CMK (cell line): ENCODE data around the gene COBLL1.

Source experiments
- DNase-seq: peaks from one replicate; pipeline ENCODE4 v3.0.0-alpha.2; 2010; ENCODE audit warnings: low read depth

The COBLL1 gene

DNA sequence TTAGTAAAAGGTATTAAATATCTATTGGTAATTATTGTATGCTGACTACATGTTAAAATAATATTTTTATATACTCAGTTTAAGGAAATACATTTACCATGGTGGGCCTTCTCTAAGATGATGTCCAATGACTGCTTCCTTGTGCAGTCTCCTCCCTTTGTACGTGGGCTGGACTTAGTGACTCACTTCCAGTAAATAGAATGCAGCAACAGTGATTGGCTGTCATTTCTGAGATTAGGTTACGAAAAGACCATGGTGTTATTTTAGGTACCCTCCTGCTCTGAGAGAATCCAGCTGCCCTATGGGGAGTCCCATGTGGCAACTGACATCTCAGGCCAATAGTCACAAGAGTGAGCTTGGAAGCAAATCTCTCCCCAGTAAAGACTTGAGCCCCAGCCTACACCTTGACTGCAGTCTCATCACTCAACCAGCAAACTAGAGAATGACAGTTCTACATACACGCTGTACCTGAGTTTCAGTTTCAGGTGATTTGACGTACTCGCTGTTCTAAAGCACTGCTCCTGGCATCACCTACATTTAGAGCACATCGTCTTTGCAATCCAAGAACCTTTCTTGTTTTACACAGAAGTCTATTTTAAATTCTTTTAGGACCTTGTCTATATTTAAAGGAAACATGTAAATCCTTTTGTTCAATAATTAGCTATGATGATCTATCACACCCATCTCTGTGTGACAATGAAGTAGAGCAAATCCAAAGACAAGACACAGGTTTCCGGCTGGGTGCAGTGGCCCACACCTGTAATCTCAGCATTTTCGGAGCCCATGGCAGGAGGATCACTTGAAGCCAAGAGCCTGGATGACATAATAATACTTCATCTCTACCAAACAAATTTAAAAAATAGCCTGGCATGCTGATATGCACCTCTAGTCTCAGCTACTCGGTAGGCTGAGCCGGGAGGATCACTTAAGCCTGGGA lies 87.2 kb downstream of the COBLL1 start:
- no peak for DNase-seq

DNA sequence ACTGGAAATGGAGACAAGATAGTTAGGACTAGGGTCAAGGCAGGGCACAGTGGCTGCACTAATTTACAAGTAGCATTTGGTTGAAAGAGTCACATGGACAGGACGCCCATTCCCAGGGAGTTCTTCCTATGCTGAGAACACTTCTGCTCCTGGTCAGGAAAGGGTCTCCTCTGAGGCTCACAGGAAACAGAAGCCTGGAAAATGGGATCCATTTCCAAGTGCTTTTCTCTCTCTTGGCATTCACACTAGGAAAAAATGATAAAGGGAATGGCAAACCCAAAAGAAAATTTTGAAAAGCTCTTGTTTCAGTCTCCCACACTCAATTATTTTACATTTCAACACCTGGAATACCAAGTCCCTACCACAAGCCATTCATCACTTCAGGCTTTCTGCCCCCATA lies 88.7 kb downstream of the COBLL1 start:
- DNase-seq: no peak

DNA sequence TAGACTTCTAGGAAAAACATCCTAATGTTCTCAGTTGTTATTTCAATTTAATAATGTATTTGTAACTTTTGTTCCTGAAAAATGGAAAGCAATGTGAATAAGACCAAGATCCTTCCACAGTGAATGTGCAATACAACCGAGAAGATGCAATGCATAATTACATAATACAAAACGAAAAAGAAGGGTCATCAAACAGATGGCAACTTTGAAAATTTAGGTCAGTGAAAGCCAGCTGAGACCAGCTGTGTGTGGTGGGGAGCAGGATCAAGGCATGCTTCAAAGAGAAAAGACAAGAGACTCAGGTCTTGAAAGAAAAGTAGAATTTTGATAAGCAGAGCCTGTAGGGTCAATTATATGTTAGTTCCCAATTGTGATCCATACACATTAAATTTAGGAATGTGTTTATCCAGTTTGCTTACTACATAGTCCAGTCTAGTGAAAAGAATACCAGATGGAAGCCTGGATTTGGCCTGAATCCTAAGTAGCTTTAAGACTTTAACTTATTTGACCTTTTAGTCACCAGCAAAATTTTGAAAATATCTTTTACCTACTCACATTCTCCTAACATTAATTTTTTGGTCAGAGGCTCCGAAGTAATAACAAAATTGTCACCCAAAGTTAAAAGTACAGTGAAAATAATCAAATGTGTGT lies 93.7 kb downstream of the COBLL1 start:
- no peak for DNase-seq

DNA sequence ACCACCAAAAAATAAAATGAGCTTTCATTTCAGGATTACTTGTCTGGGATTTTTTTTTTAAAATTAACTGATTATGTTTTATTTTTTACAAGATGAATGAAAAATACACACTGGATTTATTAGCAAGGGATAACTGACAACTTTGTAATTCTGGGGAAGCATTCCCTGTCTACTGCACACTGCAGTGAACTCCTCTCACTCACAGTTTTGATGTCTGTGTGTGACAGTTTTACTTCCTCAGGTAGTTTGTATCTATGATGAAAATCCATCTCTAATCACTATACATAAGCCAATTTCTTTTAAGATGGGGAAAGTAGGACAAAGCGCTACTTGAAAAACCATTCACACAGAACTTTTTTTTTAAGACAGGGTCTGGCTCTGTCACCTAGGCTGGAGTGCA lies 94.5 kb downstream of the COBLL1 start:
- no peak for DNase-seq

DNA sequence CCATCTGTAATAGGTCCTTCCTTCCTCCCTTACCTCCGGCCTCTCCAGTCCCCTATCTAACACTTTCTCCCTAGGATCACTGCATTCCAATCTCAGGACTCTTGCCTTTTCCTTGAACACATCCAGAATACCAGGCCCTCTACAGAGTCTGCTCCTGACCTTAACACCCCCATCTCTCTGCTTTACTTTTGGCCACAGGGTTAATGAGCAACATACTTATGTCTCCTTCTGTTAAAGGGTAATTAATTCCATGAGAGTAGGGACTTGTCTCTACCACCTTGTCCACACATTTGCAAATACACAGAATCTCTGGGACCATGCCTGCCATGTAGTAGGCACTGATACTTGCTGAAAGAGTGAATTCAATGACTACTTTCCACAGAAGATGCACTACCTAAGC lies 94.9 kb downstream of the COBLL1 start:
- DNase-seq: no peak

DNA sequence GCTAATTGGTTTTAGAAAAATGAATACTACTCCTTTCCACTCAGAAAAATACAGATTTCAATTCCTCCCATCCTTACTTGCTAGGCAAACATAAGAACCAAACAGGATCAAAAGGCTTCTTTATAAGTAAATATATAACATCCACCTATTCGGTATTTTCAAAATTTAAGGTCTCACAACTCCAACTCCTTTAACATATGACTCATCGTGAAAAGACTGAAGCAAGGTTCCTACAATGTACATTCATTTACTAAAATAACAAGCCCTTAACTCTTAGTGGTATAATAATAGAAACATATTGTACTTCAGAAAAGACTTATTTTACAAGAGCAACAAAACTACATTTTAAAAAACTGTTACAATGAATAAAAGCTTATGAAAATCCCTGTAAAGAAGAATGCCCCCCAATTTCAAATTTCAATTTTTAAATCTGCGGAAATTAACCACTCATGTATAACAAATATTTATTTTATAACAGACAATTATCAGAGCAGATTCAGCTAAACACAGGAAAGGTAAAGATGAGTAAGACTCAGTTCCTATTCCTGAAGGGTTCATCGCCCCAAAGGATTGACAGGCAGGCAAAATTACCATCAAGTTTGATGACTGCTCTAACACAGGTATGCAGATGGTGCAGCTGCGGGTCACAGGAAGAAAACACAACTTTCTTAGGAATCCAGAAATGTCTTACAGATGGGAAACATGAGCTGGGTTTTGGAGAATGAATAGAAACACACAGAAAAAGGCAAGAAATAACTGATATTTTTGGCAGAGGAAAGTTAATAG lies 96.4 kb downstream of the COBLL1 start:
- DNase-seq: no peak

DNA sequence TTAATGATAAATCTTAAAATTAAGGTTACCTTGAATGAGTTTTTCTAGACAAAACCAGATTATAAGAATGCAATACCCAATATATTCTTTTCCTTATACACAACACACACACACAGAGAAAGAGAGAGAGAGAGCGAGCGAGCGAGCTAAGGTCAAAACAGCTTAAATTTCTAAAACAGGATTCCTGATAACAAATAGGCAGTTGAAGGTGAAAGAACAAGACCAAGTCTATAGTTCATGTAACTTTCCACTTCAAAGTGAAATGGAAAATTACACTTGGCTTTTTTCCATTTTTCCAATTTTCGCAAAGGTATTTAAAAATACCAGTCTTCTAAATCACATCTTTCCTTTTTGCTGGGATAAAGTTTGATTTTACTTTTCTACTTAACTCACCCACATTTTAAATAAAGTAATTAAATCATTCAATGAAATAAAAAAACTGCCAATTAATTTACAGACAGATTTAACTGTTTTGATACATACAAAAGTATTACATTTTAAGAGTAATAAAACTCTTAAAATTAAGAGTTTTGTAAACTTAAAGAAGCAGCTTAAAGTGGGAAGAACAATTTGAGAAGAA lies 98.8 kb downstream of the COBLL1 start:
- no peak for DNase-seq

DNA sequence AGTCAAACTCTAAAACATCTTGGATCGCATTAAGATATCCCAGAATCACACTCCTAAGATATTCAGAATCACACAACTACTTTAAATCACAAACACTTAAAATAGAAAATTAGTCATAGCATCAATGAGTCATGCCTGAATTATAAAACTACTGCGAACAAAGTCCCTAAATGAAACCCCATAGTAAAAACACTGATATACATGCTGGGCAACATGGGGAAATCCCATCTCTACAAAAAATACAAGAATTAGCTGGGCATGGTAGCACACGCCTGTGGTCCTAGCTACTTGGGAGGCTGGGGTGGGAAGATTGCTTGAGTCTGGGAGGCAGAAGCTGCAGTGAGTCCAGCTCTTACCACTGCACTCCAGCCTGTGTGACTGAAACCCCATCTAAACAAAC lies 101.7 kb downstream of the COBLL1 start:
- no peak for DNase-seq

DNA sequence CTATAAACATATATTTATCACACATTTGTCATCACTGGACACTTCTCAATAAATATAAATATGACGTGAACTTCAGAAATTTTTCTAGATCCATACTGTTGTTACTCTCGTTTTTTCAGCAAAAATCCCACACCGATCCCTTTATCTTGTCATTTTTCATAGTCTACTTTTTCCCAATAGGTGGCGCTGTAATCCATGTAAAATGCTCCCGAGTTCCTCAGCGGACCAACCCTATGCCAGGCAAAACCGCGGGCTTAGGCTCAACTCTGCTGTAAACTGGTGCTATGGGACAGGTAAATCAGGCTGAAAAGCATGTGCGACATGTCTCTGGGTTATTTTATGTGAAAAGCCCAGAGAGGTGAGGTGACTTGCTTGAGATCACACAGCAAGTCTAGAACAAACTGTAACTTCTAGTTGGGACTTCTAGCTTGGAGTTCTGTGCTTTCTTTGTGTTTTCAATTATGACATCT lies 104.0 kb downstream of the COBLL1 start:
- no peak for DNase-seq

DNA sequence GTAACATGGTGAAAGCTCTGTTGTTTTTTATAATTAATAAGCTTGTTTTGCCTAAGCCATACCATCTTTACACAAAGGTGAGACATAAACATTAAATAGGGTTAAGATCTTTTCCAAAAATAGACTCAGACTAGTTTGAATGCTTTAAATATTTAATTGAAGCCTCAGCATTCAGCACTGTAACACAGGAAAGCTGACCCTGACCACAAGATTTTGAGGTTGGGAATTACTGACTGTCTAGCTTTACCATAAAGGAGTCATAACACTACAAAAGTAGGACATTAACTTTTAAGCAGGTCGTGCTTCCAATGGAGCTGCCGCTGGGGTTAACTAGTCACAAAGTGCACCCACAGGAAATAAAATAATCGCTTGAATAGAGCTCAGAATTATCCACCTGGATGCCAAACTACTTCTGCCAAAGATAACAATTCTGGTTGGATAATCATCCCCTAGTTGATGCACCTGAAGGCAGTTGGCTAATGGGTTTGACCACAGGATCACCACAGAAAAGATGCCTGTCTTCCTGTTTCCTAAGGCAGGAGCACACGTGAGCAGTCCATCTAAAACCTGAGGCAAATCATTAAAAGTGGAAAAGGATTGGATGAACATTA lies 106.2 kb downstream of the COBLL1 start:
- DNase-seq: no peak

DNA sequence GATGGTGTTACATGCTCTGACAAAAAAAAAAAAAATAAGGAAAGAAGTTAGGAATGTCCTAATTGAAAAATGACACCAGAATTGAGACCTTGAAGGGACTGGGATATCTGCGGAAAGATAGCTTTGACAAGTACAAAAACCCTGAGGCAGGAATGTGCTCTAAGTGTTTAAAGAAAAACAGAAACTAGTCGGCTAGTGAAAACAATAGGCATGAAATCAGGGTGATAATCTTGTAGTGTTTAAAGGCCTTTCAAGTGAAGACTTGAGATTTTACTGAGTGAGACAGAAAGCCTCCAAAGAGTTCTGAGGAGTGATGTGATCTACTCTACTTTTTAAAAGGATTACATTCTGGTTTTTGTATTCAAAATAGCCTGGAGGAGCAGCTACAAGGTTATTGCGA lies 107.4 kb downstream of the COBLL1 start:
- no peak for DNase-seq

DNA sequence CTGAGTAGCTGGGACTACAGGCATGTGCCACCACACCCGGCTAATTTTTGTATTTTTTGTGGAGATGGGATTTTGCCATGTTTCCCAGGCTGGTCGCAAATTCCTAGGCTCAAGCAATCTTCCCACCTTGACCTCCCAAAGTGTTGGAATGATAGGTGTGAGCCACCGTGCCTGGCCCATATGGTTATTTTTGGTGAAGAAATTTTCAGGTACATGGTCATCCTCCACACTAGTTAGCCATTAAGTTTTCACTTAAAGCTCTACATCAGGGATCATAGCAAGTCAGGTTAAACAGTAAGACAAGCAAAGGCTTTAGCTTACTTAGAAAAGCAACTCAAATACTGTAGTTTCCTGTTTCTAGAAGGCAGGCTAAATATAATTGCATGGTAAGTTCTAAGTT lies 116.1 kb downstream of the COBLL1 start:
- DNase-seq: no peak

DNA sequence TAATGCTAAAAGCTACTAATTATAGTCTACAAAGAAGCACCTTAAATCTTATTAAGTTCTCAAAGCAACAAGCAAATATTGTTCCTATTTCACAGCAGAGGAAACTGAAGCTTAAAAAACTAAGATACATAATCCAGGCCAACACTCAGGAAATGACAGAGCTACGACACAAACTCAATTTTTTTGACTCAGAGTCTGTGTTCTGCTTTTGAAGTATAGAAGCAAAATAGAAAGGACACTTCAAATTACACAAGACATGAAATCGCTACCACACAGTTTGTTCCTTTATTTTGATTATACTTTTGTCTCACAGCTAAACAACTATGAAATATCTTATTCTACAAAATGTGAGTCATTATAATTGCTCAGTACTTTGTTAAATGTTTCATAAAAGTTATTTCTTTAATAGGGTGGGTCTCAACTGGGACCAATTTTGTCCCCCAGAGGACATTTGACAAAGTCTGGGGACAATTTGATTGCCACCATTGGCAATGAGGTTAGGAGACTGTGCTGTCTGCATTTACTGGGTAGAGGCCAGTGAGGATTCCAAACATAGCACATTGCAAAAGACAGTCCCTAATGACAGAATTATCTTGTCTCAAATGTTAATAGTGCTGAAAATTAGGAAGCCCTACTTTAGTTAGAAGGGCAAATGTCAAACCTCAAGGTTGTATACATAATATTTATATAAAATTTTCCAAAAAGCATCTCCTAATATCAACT lies 118.8 kb downstream of the COBLL1 start:
- no peak for DNase-seq

DNA sequence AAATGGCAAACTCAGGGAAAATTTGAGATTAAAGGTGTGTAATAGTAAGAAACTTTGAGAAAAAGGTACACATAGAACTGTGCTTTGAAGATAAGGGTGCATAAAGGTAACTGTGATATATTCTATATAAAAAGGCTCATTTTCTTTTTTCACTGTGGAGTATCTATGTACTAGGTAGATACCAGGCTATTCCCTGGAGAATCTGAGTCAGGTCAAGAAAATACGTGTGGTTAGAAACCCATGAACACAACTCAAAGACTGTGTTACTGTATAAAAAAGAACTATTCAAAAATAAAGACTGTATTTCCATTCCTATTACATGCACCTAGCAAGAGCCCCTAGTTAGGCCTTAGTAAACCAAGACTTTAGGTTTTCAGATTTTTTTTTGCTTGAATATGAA lies 120.2 kb downstream of the COBLL1 start:
- no peak for DNase-seq

DNA sequence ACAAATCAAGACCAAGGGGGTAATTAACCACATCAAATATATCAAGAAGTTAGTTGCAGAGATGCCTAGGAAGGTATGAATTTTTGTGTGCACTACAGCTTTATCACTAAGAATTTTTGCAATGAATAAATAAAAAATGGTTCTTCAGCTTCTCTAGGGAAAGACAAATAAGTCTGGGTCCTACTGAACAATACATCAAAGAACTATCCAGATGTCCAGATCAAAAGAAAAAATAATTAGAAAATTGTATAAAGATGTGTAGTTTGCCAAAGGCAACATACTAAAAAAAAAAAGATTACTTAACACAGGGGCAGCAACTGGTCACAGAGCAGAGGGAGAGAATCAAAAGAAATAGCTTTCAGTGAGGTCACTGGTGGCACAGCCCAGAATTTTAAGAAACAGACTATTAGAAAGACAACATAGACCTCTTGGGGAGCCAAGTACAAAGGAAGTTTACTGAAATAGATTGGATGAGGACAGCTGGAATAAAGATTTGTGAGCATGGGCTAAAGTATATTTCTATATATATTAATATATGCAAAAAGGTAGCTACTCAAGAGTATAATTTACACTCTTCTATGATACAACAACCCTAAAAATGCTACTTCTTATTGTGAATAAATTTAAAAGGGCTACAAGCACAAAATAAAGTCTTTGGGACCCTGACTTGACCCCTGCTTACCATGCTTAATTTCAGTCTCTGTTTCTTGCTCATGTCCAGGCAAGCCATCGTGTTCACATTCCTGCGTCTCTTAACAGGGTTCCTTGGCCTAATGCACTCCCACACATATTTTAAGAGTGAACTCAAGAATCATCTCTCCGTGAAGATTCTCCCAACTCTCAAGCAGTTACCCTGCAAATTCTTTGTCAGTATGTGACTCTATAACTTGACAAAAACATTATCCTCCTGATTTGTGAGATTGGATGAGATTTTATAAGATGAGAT lies 121.4 kb downstream of the COBLL1 start:
- no peak for DNase-seq

DNA sequence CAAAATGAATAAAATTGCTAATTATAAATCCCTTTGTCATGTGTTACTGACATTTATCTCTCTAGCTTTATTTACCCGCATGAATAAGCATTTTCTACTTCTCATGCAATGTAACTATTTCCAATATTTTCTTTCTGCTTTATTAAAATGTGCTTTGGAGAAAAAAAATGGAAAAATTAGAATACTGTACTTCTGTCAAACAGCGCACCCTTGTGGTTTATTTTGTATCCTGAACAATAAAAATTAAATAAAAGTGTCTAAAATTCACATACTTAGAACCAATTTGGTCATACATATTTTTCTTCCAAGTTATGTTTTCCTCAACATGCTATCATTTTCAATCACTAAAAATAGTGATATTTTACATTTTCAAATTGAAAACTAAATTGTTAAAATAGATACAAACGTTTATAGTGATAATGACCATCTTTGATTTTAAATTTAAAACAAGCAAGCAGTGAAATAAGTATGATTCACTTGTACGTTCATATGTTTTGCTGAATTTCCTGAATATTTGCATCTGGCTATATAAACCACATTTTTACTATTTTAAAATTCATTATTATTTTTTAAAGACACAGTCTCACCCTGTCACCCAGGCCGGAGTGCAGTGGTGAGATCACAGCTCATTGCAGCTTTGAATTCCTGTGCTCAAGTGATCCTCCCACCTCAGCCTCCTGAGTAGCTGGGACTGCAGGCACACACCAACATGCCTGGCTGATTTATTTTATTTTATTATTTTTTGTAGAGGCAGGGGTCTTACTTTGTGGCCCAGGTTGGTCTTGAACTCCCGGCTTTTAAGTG lies 124.4 kb downstream of the COBLL1 start:
- no peak for DNase-seq

DNA sequence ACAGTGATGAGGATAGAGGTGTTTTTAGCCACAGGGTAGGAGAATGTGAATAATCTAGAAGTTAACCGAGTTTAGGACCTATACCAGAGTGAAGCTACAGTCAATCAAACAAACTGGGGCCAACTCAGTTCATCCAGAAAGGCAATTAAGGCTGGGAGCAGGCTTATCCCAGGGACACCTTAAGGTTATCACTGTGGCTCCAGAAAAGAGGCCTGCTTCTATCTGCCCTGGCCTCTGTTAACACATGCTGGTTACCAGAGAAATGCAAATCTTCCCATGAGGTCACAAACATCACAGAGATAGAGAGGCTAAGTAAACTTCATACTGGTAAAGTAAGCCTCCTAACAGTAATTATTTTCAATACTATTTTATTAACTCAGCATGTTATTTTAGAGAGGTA lies 127.2 kb downstream of the COBLL1 start:
- no peak for DNase-seq

DNA sequence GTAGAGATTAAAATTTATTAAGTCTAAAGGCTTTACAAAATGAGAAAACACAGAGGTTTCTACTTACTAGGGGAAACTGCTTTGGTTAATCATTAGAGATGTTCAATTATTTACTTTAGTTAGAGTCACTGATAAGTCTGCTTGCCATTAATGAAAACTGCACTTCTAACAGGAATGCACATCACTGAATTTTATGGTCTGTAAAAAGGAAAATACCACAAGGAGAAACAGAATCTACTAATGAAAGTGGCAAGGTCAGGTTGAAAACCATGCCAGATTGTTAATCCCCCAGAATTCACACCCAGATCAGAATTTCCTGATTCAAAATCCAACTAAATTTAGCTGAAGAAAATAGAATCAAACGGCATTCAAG lies 129.9 kb downstream of the COBLL1 start:
- DNase-seq: no peak
